ENCODE measurements around the gene RTBDN.

GRCh38 chr19:12792853-12793289 lies 41.5 kb downstream of the RTBDN start:
- TF ChIP-seq EZH2 (IDR thresholded peaks at IDR 0.05; ENCODE audit: insufficient read depth, poor library complexity, severe bottlenecking) (no peak), EZH2phosphoT487 (IDR thresholded peaks at IDR 0.05; ENCODE audit: insufficient read depth, low read depth) (no peak)
